SK-N-SH (cell line): ENCODE results near the gene MGA. TPM values are rescaled to one million over a fixed set of nuclear protein-coding genes. Genes with fewer than 3 reads are reported as not detected.

Experiments used
- CTCF ChIA-PET: fragments of 300-600, 350-600 bp; formaldehyde crosslinking; extraction: SDS; loops from one replicate; lab custom pipeline; 2021; lab: Yijun Ruan, JAX
- POLR2A ChIA-PET: fragments of 350-600 bp; sonication (Branson Sonifier 250); formaldehyde crosslinking; extraction: SDS; loops from one replicate; lab custom pipeline; 2020; ENCODE audit warnings: antibody characterized with exemption, inconsistent platforms; lab: Yijun Ruan, JAX
- DNase-seq: peaks from one replicate; pipeline ENCODE4 v3.0.0; 2012
- H2AFZ ChIP-seq: fragments of 200-600 bp; sonication (generic); 2 replicates; pipeline ENCODE4 v1.8.1; 2016; ENCODE audit warnings: antibody characterized with exemption, mild to moderate bottlenecking, low read depth
- H3F3A ChIP-seq: fragments of 200-600 bp; sonication (generic); replicated peaks from 2 replicates; pipeline ENCODE3; 2016; ENCODE audit warnings: antibody characterized with exemption, mild to moderate bottlenecking; ENCODE audit not compliant: insufficient read depth
- H3K27ac ChIP-seq, 2 experiments: fragments of 200-500 bp in 1 of 2; fragments of 200-600 bp in 1 of 2; sonication (Bioruptor generic) in 1 of 2; sonication (generic), shearing (Covaris generic) in 1 of 2; 2 replicates each; pipeline versions ENCODE4 v1.5.1 to v1.6.1; 2014 to 2016; ENCODE audit warnings: low read depth in 2 of 2, inconsistent platforms in 1 of 2, low read length in 1 of 2, mild to moderate bottlenecking in 1 of 2, mixed read lengths in 1 of 2
- H3K27me3 ChIP-seq: fragments of 200-600 bp; sonication (generic), shearing (Covaris generic); 2 replicates; pipeline ENCODE4 v1.6.1; 2016; ENCODE audit warnings: mixed run types; ENCODE audit not compliant: insufficient read depth
- H3K36me3 ChIP-seq, 2 experiments: fragments of 200-500 bp in 1 of 2; fragments of 200-600 bp in 1 of 2; sonication (Bioruptor generic) in 1 of 2; sonication (generic) in 1 of 2; replicated peaks in 1 of 2; 2 replicates each; pipeline versions ENCODE3 to v1.5.1; 2014 to 2016; ENCODE audit warnings: low read length in 1 of 2, mild to moderate bottlenecking in 1 of 2; ENCODE audit not compliant: insufficient read depth in 2 of 2, control insufficient read depth in 1 of 2
- H3K4me1 ChIP-seq, 2 experiments: fragments of 200-500 bp in 1 of 2; fragments of 200-600 bp in 1 of 2; sonication (Bioruptor generic) in 1 of 2; sonication (generic), shearing (Covaris generic) in 1 of 2; 2 replicates each; pipeline versions ENCODE4 v1.5.1 to v1.6.1; 2014 to 2016; ENCODE audit warnings: low read depth in 1 of 2, low read length in 1 of 2, mixed run types in 1 of 2; ENCODE audit not compliant: insufficient read depth in 2 of 2, control insufficient read depth in 1 of 2
- H3K4me2 ChIP-seq: fragments of 200-600 bp; sonication (generic), shearing (Covaris generic); 2 replicates; pipeline ENCODE4 v1.6.1; 2017; ENCODE audit warnings: mixed run types
- H3K4me3 ChIP-seq, 2 experiments: fragments of 200-500 bp in 1 of 2; fragments of 200-600 bp in 1 of 2; sonication (Bioruptor generic) in 1 of 2; sonication (generic), shearing (Covaris generic) in 1 of 2; 2 replicates each; pipeline versions ENCODE4 v1.5.1 to v1.8.1; 2014 to 2016; ENCODE audit warnings: low read depth in 2 of 2, inconsistent platforms in 1 of 2, low read length in 1 of 2, mild to moderate bottlenecking in 1 of 2, mixed read lengths in 1 of 2, moderate library complexity in 1 of 2
- H3K79me2 ChIP-seq: fragments of 200-600 bp; sonication (generic); 2 replicates; pipeline ENCODE4 v1.8.1; 2017; ENCODE audit warnings: mild to moderate bottlenecking; ENCODE audit not compliant: insufficient read depth
- H3K9ac ChIP-seq: fragments of 200-600 bp; sonication (generic); 2 replicates; pipeline ENCODE4 v1.6.1; 2017; ENCODE audit warnings: mixed run types
- H3K9me2 ChIP-seq: fragments of 200-600 bp; sonication (generic); 2 replicates; pipeline ENCODE4 v1.6.1; 2017; ENCODE audit warnings: mixed run types
- H3K9me3 ChIP-seq: fragments of 200-600 bp; sonication (generic); 2 replicates; pipeline ENCODE4 v1.6.1; 2017; ENCODE audit warnings: mixed run types, mild to moderate bottlenecking, moderate library complexity
- H4K20me1 ChIP-seq: fragments of 200-600 bp; sonication (generic); 2 replicates; pipeline ENCODE4 v1.6.1; 2017; ENCODE audit warnings: mild to moderate bottlenecking, mixed run types; ENCODE audit not compliant: insufficient read depth
- CTCF ChIP-seq: fragments of 200-600 bp; sonication (generic); IDR thresholded peaks from 2 replicates; pipeline ENCODE4 v1.6.1; 2017; ENCODE audit warnings: antibody characterized with exemption, mild to moderate bottlenecking, moderate library complexity
- ELF1 ChIP-seq: IDR thresholded peaks from 2 replicates; pipeline ENCODE4 v1.4.0; 2012
- EZH2phosphoT487 ChIP-seq: fragments of 200-600 bp; sonication (generic); IDR thresholded peaks from 2 replicates; pipeline ENCODE4 v1.6.1; 2017; ENCODE audit warnings: low read depth, mixed run types, mild to moderate bottlenecking, antibody characterized with exemption, moderate library complexity, borderline replicate concordance
- FOSL2 ChIP-seq: IDR thresholded peaks from 2 replicates; pipeline ENCODE4 v1.4.0; 2012; ENCODE audit warnings: low read depth, mild to moderate bottlenecking, moderate library complexity, borderline replicate concordance
- GABPA ChIP-seq: IDR thresholded peaks from 2 replicates; pipeline ENCODE4 v1.4.0; 2012; ENCODE audit warnings: low read depth, mild to moderate bottlenecking
- GATA2 ChIP-seq: sonication (generic); formaldehyde crosslinking; IDR thresholded peaks from 2 replicates; pipeline ENCODE4 v1.5.0; 2020; ENCODE audit warnings: mild to moderate bottlenecking, missing genetic modification reagents
- JUND ChIP-seq: IDR thresholded peaks from 2 replicates; pipeline ENCODE4 v1.4.0; 2012
- MAX ChIP-seq: IDR thresholded peaks from 2 replicates; pipeline ENCODE4 v1.4.0; 2012; ENCODE audit warnings: low read depth
- MEF2A ChIP-seq: IDR thresholded peaks from 2 replicates; pipeline ENCODE4 v1.4.0; 2012; ENCODE audit warnings: low read depth, borderline replicate concordance
- PBX3 ChIP-seq: IDR thresholded peaks from 2 replicates; pipeline ENCODE4; 2012
- RAD21 ChIP-seq: IDR thresholded peaks from 2 replicates; pipeline ENCODE4 v1.6.1; 2012; ENCODE audit warnings: mild to moderate bottlenecking, low read length
- RFX5 ChIP-seq: IDR thresholded peaks from 2 replicates; pipeline ENCODE4 v1.6.1; 2012; ENCODE audit warnings: mild to moderate bottlenecking, improper control_type of control experiment, low read length
- TAF1 ChIP-seq: IDR thresholded peaks from 2 replicates; pipeline ENCODE4 v1.6.1; 2012; ENCODE audit warnings: low read depth, mild to moderate bottlenecking, low read length, moderate library complexity, borderline replicate concordance
- USF1 ChIP-seq: IDR thresholded peaks from 2 replicates; pipeline ENCODE4 v1.4.0; 2012; ENCODE audit warnings: low read depth, borderline replicate concordance
- YY1 ChIP-seq: IDR thresholded peaks from 2 replicates; pipeline ENCODE4 v1.4.0; 2012; ENCODE audit warnings: low read depth, mild to moderate bottlenecking
- WGBS: methylation state at CpG from one replicate; pipeline ENCODE4 v1.1.6; 2017; ENCODE audit warnings: low lambda C conversion rate; 5-methylcytosine and 5-hydroxymethylcytosine counted together
- polyA plus RNA-seq, 3 experiments: library from polyadenylated mRNA; depleted of rRNA; stranded (reverse); fragments of >200 nt; gene quantifications; 2 replicates each; pipeline ENCODE4 v1.2.3, GENCODE V29; 2012

MGA gene
- polyA plus RNA-seq, 1 of the 3 experiments (the other 2 are of a cell fraction) = 2.3 TPM

- ChIA-PET POLR2A (no interaction called here), CTCF (no interaction called here)
- TF ChIP-seq MEF2A = no peak
- 95% methylated on average over 5 of the region's 5 CpGs for WGBS
- H2AFZ ChIP-seq = no peak overlapping the region
- no peak overlapping the region for H3K4me3 ChIP-seq
- DNase-seq = no peak
- H3K9me2 ChIP-seq = no peaks in the 10 kb centered on the region
- H3K4me2 ChIP-seq = no peak overlapping the region
- no peak overlapping the region for H3K27ac ChIP-seq
- H3K9ac ChIP-seq = no peak overlapping the region
- H3K27me3 ChIP-seq = no peaks in the 10 kb centered on the region
- no peaks in the 10 kb centered on the region for H3K9me3 ChIP-seq
- no peaks in the 10 kb centered on the region for H3F3A ChIP-seq
- H3K36me3 ChIP-seq = peaks cover 0 to 54% of the 10 kb centered on the region in 2 experiments
- no peaks in the 10 kb centered on the region for H3K4me1 ChIP-seq
- H4K20me1 ChIP-seq = no peaks in the 10 kb centered on the region
- no peaks in the 10 kb centered on the region for H3K79me2 ChIP-seq
Measured at GRCh38 chr15:41814534-41814933, 154.3 kb downstream of the MGA start.

GRCh38 chr15:41816788-41817187 lies 156.6 kb downstream of the MGA start:
- no peaks in the 10 kb centered on the region for H3F3A ChIP-seq
- WGBS = 97% methylated on average over 9 of the region's 9 CpGs
- CTCF ChIA-PET = interaction anchor here (1.7 to 4.3 kb wide), 2 partner anchors 88 to 213 kb away, joined by 5 to 17 read pairs; no protein-coding TSS in a partner anchor
- peaks cover 0 to 71% of the 10 kb centered on the region in 2 experiments for H3K36me3 ChIP-seq
- no peaks in the 10 kb centered on the region for H3K4me1 ChIP-seq
- H3K9me3 ChIP-seq = no peaks in the 10 kb centered on the region
- H3K4me2 ChIP-seq = no peak overlapping the region
- no peaks in the 10 kb centered on the region for H3K27me3 ChIP-seq
- no peak overlapping the region for H3K4me3 ChIP-seq
- no peaks in the 10 kb centered on the region for H3K9me2 ChIP-seq
- H3K27ac ChIP-seq = no peak overlapping the region
- H3K9ac ChIP-seq = no peak overlapping the region
- H3K79me2 ChIP-seq = no peaks in the 10 kb centered on the region
- no peak for DNase-seq
- H4K20me1 ChIP-seq = no peaks in the 10 kb centered on the region
- no peak overlapping the region for H2AFZ ChIP-seq
- TF ChIP-seq CTCF = no peak
- no peak for TF ChIP-seq EZH2phosphoT487
- no peak for TF ChIP-seq TAF1
- no peak for TF ChIP-seq RAD21
- no peak for TF ChIP-seq USF1
- TF ChIP-seq RFX5 = no peak
- TF ChIP-seq YY1 = no peak
- TF ChIP-seq FOSL2 = no peak
- no peak for TF ChIP-seq JUND
- TF ChIP-seq MAX = no peak
- TF ChIP-seq GATA2 (CRISPR knock-in tag) = no peak
- no peak for TF ChIP-seq ELF1
- no peak for TF ChIP-seq GABPA
- TF ChIP-seq PBX3 = no peak
- POLR2A ChIA-PET = no interaction called here
